OCI-LY1 (cell line): Measurements from ENCODE around the gene STARD3NL.

Experiments used
- H2AFZ ChIP-seq: fragments of 200-600 bp; sonication (generic), shearing (Covaris generic); 2 replicates; pipeline ENCODE4 v1.6.0; 2014; ENCODE audit warnings: antibody characterized with exemption, mild to moderate bottlenecking, low read length
- H3F3A ChIP-seq: fragments of 200-600 bp; sonication (generic), shearing (Covaris generic); 2 replicates; pipeline ENCODE4 v1.6.0; 2014; ENCODE audit warnings: mild to moderate bottlenecking, antibody characterized with exemption, low read length, moderate library complexity; ENCODE audit not compliant: insufficient read depth
- H3K27ac ChIP-seq: fragments of 200-600 bp; sonication (generic); 2 replicates; pipeline ENCODE4 v1.5.1; 2014; ENCODE audit warnings: low read length, mixed run types, mild to moderate bottlenecking, low read depth; ENCODE audit not compliant: poor library complexity, severe bottlenecking
- H3K27me3 ChIP-seq: fragments of 200-600 bp; sonication (generic); 2 replicates; pipeline ENCODE4 v1.6.0; 2014; ENCODE audit warnings: antibody characterized with exemption, mild to moderate bottlenecking, low read length, moderate library complexity; ENCODE audit not compliant: insufficient read depth
- H3K36me3 ChIP-seq: fragments of 200-600 bp; sonication (generic); 2 replicates; pipeline ENCODE4 v1.6.1; 2014; ENCODE audit warnings: mild to moderate bottlenecking, antibody characterized with exemption, low read length, moderate library complexity, mixed read lengths; ENCODE audit not compliant: insufficient read depth
- H3K4me1 ChIP-seq: fragments of 200-600 bp; sonication (generic); 2 replicates; pipeline ENCODE4 v1.5.1; 2014; ENCODE audit warnings: mild to moderate bottlenecking, low read length, moderate library complexity; ENCODE audit not compliant: insufficient read depth, severe bottlenecking
- H3K4me2 ChIP-seq: fragments of 200-600 bp; sonication (generic), shearing (Covaris generic); 2 replicates; pipeline ENCODE4 v1.6.1; 2014; ENCODE audit warnings: low read length
- H3K4me3 ChIP-seq: fragments of 200-600 bp; sonication (generic); 2 replicates; pipeline ENCODE4 v1.5.1; 2014; ENCODE audit warnings: low read length, low read depth, mild to moderate bottlenecking, mixed read lengths; ENCODE audit not compliant: poor library complexity, severe bottlenecking
- H3K79me2 ChIP-seq: fragments of 200-600 bp; shearing (Covaris generic); 2 replicates; pipeline ENCODE4 v1.6.1; 2016; ENCODE audit warnings: mixed run types, low read length, mixed read lengths; ENCODE audit not compliant: insufficient read depth
- H3K9ac ChIP-seq: fragments of 200-600 bp; sonication (generic), shearing (Covaris generic); 2 replicates; pipeline ENCODE4 v1.6.1; 2014; ENCODE audit warnings: mild to moderate bottlenecking, low read length, mixed read lengths
- H3K9me2 ChIP-seq: fragments of 200-600 bp; sonication (generic), shearing (Covaris generic); 2 replicates; pipeline ENCODE4 v1.6.1; 2014; ENCODE audit warnings: low read depth, mild to moderate bottlenecking, low read length, mixed read lengths
- H3K9me3 ChIP-seq: fragments of 200-600 bp; shearing (Covaris generic); 2 replicates; pipeline ENCODE4 v1.6.1; 2014; ENCODE audit warnings: low read length, mixed read lengths
- H4K20me1 ChIP-seq: fragments of 200-600 bp; sonication (generic), shearing (Covaris generic); 2 replicates; pipeline ENCODE4 v1.6.0; 2016; ENCODE audit warnings: mild to moderate bottlenecking, low read length; ENCODE audit not compliant: insufficient read depth
- CTCF ChIP-seq: fragments of 200-600 bp; sonication (generic), shearing (Covaris generic); IDR thresholded peaks from 2 replicates; pipeline ENCODE4 v1.5.1; 2017; ENCODE audit warnings: mild to moderate bottlenecking, antibody characterized with exemption, low read length, moderate library complexity, mixed read lengths
- EZH2 ChIP-seq: fragments of 200-600 bp; sonication (generic), shearing (Covaris generic); IDR thresholded peaks from 2 replicates; pipeline ENCODE4 v1.8.0; 2017; ENCODE audit warnings: borderline replicate concordance, mixed run types, mild to moderate bottlenecking, antibody characterized with exemption, low read length, moderate library complexity, mixed read lengths

Gene STARD3NL

GRCh38 chr7:38178004-38178694 is at the start of gene STARD3NL:
Gene STARD3NL (plus strand): TSS chr7:38178245. CDS start chr7:38207505, 29,260 bp downstream.
- Histone ChIP-seq H3F3A (no peaks in the 10 kb centered on the region), H3K27me3 (peaks cover 1% of the 10 kb centered on the region; the same call in 1 of the 2 replicates), H3K36me3 (no peaks in the 10 kb centered on the region), H2AFZ (peak within 1 kb of the TSS; percentile 99), H3K4me3 (peak within 1 kb of the TSS; percentile 78), H3K4me1 (peaks cover 32% of the 10 kb centered on the region), H4K20me1 (no peaks in the 10 kb centered on the region), H3K79me2 (no peaks in the 10 kb centered on the region), H3K9ac (peak within 1 kb of the TSS; percentile 78), H3K4me2 (peak within 1 kb of the TSS; percentile 92), H3K9me2 (no peaks in the 10 kb centered on the region), H3K27ac (peak within 1 kb of the TSS; percentile 1), H3K9me3 (0 out of 2 replicates have a peak, but pooled peaks cover 2% of the 10 kb centered on the region)
- no peak for TF ChIP-seq CTCF
- TF ChIP-seq EZH2, result no peak

- Histone ChIP-seq H2AFZ (no peak overlapping the region), H3K4me3 (no peak overlapping the region), H3K27me3 (no peaks in the 10 kb centered on the region), H3K4me1 (no peaks in the 10 kb centered on the region), H3F3A (no peaks in the 10 kb centered on the region), H3K4me2 (no peak overlapping the region), H3K36me3 (no peaks in the 10 kb centered on the region), H3K9ac (no peak overlapping the region), H3K9me2 (no peaks in the 10 kb centered on the region), H3K9me3 (no peaks in the 10 kb centered on the region), H3K27ac (no peak overlapping the region), H4K20me1 (no peaks in the 10 kb centered on the region), H3K79me2 (no peaks in the 10 kb centered on the region)
- no peak for TF ChIP-seq EZH2
- TF ChIP-seq CTCF, result no peak
Measured at GRCh38 chr7:38129162-38129561, 48.9 kb upstream of the STARD3NL start.

GRCh38 chr7:38129579-38129978 is 48.5 kb upstream of the STARD3NL start:
- Histone ChIP-seq H3K36me3 (no peaks in the 10 kb centered on the region), H3K9me2 (no peaks in the 10 kb centered on the region), H3K27ac (no peak overlapping the region), H3K9me3 (no peaks in the 10 kb centered on the region), H3F3A (no peaks in the 10 kb centered on the region), H3K27me3 (no peaks in the 10 kb centered on the region), H3K79me2 (no peaks in the 10 kb centered on the region), H3K4me2 (no peak overlapping the region), H4K20me1 (no peaks in the 10 kb centered on the region), H3K9ac (no peak overlapping the region), H3K4me3 (no peak overlapping the region), H2AFZ (no peak overlapping the region), H3K4me1 (no peaks in the 10 kb centered on the region)
- no peak for TF ChIP-seq CTCF
- TF ChIP-seq EZH2, result no peak
